HG03175 (cell line): Measurements from ENCODE around the gene PRXL2B.
"Not testable (repeated sequence)": the region's sequence is repeated elsewhere in the genome, so short reads cannot be mapped to it uniquely, and the experiment has no call there.

Experiments
- ATAC-seq: cut with Tn5 transposase; IDR thresholded peaks from one replicate; pipeline ENCODE4 v1.9.1; 2021; ENCODE audit warnings: mild to moderate bottlenecking, moderate library complexity; ENCODE audit not compliant: unreplicated experiment

The PRXL2B gene

DNA sequence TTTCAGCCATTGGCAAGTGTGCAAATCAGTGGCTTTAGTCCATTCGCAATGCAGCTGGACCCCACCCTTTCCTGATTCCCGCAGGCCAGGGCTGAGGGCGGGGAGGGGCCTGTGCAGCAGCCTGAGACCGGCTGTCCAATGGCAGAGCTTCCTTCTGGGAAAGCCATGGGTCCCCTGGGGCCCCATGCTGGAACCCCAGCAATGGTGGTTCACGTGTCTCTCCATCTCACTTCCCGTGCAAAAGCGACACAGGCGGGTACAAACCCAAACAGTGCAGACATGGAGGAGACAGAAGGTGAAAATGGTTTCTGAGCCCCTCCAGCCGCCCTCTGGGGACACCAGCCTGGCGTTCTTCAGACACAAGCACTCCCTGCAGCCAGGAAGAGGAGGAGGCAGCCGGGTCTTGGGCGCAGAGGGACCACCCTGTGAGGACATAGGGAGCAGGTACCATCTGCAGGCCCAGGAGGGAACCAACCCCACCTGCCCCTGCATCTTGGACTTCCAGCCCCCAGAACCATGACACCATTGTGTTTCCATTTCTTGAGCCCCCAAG, 36.2 kb upstream of the PRXL2B start:
- ATAC-seq = not testable (repeated sequence)

DNA sequence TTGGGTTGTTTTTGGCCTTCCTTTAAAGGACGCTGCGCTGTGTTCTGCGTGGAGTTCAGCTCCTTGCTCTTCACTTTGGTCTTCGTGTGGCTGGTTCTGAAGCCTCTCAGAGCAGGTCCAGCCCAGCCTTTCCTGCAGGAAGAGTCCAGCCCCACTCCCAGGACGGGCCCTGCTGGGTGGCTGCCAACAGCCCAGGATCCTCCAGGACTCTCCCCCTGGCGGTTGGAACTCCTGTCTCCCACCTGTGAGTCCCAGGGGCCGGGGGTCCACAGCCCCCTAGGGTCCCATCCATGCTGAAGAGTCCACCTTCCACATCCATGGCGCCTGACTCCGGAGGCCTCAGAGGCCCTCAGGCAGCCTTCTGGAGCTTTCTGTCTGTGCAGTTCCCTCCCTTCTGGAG, 35.0 kb upstream of the PRXL2B start:
- ATAC-seq = not testable (repeated sequence)

DNA sequence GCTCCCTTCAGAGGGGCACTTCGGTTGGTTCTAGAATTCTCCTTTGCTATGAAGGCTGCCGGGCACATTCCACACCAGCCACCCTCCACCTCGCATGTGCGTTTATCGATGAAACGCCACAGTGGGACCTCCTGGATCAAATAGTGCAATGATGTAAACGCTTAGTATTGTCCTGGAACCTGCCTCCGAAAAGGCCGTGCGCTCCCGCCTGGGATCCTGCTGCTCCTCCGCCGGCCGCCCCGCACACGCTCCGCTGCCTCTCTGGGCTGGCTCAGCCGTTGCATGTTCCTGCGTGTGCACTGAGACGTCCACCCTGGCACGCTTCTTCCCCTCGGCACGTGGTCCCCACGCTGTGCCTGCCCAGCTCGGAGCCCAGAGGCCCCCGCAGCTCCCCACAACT, 34.4 kb upstream of the PRXL2B start:
- no peak for ATAC-seq

DNA sequence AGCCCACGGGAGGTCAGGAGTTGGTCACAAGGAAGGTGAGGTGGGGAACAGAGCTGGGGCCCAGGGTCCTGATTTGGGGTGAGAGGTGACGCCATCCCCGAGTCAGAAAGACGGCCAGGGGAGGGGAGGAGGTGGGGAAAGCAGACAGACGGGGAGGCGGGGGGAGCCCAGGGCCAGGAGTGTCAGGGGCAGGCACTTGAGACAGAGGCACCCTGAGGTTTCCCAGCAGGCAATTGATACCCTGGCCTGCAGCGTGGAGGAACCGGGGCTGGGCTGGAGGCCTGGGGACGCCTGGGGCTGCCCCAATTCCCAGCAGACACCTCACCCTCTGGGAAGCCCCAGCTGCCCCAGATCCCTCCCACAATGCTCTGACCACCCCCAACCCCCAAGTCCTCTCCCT, 33.5 kb upstream of the PRXL2B start:
- not testable (repeated sequence) for ATAC-seq

DNA sequence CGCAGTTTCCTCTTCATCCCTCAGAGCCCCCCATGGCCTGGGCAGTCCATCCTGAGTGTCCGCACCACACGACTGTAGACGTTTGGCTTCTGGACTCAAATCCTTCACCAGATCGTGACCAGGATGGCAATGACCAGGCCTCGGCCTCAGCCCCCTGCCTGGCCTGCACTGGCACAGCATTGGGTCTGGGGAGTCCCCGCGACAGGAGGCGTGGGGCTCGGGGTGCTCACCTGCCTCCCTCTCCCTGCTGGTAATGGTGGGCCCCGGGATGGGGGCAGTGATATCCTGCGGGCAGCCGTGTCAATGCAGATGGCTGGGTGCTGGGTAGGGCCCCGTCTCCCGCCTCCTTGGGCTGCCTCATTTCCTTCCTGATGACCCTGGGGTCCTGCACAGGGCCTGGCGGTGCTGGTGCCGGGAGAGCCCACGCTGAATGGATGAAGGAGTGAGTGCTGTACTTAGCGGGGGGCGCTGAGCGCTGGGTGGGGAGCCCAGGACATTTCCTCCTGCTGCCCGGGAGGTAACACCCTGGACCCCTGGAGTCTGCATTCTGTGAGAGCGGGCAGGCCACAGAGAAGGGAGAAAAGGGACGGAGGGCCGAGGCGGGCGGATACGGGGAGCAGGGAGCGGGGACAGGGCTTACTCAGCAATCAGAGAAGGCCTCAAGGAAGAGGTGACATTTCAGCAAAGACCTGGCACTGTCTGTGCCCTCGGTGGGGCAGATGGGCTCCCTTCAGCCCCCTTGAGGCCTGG, 32.5 kb upstream of the PRXL2B start:
- no peak for ATAC-seq

DNA sequence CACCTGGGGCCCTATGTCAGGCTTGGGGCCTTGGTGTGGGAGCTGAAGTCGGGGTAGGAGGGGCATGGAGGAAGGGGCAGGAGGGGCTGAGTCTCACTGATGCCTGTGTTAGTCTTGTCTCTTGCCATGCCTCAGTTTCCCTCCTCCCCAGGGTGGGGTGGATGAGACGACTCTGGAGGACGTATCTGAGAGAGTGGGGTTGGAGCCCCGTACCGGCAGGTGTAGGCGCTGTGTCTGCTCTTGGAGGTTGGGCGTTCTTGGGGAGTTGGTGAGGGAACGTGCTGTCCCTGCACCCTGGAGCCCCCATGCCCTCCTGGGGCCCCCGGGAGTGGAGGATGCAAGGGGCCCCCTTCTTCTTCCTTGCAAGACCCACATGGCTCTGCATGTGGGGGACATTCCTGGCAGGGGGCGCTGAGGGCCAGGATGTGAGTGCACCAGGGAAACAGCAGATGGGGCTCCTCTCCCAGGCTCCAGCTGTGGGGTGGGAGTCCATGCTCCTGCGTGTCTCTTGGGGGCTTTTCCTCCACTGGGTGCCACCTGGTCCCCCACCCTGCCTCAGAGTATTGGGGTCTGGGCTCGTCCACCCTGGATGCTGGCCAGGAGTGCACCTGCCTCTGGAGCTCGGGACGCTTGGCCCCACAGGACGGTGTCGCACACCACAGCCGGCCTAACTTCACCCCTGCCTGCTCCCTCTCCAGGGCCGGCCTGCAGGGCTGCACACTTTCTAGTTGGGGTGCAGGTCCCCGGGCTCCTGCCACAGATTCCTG, 31.8 kb upstream of the PRXL2B start:
- no peak for ATAC-seq

DNA sequence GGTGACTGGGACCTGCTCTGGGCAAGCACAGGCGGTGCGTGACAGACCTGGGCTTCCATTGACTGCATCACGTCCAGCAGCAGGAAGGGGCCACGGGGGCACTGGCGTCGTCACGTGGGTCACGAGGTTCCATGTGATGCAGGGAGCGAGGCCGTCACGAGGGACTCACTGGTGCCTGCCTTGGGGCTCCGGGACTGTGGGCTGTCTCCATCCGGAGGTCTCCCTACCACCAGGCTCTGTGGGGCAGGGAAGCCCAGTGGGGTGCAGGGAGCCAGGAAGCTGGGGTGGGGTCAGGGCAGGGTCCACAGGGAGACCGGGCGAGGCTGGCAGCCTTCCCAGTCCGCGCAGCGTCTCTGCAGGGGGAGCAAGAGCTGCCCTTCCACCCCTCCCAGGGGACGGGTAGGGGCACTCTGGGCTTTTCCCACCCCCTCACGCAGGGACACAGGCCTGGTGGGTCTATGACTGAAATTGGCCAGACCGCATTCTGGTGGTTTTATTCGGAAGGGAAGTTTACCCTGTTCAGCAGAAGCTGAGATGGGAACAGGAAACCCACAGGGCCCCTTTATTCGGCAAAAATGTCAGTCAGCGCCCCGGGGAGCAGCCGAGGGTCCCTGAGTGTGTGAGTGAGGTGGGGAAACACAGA, 30.8 kb upstream of the PRXL2B start:
- peak; percentile 37 for ATAC-seq

DNA sequence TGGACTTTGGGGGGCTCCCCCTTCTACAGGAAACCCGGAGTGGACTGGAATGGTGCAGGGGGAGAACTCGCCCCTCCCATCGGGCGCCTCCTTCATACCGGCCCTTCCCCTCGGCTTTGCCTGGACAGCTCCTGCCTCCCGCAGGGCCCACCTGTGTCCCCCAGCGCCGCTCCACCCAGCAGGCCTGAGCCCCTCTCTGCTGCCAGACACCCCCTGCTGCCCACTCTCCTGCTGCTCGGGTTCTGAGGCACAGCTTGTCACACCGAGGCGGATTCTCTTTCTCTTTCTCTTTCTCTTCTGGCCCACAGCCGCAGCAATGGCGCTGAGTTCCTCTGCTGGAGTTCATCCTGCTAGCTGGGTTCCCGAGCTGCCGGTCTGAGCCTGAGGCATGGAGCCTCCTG, 30.3 kb upstream of the PRXL2B start, which contains the start of gene TNFRSF14:
Gene TNFRSF14 (plus strand): TSS at position 95 of the 401 bp plus-strand sequence. CDS start 294 bp downstream, at position 389.
- peak; percentile 49 for ATAC-seq

DNA sequence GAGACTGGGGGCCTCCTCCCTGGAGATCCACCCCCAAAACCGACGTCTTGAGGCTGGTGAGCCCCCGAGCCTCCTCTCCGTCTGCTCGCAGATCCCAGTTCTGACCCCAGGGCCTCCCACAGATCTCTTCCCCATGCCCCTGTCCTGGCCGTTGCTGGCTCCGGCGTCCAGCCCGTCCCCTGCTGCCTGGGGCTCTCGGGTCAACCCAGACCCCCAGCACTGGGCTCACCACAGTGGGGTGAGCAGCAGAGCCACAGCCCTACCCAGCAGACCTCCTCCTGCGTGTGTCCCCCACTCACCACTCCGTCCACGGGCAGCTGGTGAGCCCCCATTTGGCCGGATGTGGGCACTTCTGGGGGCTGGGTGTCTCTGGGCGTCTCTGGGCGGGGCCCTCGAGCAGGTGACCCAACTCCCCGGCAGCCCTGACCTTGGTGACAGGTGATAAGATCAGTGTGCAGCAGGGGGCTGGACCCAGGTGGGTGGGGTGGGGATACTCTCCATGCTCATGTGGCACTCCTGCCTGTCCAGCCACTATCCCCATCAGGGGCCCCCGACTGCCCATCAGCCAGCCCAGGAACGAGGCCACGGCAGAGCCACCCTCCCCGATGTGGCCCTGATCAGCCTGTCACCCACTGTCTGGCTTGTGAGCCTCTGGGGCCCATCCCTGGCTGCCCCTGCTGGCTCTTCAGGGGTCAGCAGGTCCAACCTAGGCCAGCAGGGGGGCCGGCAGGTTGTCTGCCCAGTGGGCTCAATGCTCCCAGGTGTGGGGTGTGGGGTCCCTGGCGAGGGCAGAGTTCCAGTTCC, 29.7 kb upstream of the PRXL2B start:
- peak; percentile 20 for ATAC-seq

DNA sequence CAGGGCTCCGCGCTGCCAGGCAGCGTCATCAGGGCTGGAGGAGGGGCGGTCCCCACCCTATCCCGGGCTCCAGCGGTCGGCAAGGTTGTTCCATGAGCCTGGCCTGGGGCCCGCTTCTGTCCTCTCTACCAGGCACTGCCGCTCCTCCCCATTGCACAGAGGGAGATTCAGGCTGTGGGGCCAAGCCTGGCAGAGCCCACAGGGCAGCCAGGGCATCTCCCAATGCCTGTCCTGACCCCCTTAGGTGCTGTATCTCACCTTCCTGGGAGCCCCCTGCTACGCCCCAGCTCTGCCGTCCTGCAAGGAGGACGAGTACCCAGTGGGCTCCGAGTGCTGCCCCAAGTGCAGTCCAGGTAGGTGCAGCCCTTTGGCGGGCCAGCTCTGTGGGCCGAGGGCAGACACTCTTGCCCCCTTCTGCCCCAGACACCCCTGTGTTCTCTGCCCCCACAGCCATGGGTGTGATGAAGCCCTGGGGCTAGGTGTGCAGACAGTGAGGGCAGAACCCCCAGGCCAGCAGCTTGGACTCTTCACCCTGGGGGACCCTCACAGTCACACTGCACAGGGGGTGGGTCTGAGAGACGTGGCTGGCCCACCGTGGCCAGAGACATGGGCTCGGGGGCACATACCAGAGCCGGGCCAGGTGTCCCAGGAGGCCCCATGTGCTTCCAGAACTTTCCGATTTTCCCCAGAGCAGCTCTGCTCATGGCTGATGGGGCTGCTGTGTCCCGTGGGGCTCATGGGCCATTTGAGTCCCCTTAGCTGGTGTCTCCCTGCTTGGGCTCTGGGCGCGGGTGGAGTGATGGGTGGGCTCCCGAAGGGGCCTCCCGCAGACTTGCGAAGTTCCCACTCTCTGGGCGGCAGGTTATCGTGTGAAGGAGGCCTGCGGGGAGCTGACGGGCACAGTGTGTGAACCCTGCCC, 28.8 kb upstream of the PRXL2B start:
- ATAC-seq = no peak

DNA sequence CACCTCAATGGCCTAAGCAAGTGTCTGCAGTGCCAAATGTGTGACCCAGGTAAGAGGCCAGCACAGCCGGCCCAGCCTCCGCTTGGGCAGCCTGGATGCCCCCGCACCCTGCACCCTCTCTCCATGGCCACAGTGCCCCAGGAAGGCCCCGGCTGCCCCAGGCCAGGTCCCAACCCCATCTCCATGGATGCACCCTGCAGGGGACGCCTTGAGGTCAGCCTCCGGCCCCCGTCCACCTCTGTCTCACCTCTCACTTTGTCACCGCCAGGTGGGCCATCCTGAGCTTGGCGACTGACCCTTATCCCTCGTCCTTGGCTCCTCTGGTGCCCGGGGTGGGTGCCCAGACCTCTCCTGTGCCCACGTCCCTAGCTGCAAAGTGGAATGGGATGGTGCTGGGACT, 28.2 kb upstream of the PRXL2B start:
- ATAC-seq = no peak

DNA sequence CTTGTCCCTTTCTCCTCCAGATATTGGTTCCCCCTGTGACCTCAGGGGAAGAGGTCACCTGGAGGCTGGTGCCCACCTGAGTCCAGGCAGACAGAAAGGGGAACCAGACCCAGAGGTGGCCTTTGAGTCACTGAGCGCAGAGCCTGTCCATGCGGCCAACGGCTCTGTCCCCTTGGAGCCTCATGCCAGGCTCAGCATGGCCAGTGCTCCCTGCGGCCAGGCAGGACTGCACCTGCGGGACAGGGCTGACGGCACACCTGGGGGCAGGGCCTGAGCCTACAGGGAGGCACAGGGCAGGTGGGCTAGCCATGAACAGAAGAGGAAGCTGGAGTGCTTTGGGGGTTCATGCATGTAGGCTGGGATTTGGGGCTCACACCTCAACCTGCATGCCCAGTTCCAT, 27.7 kb upstream of the PRXL2B start:
- no peak for ATAC-seq

DNA sequence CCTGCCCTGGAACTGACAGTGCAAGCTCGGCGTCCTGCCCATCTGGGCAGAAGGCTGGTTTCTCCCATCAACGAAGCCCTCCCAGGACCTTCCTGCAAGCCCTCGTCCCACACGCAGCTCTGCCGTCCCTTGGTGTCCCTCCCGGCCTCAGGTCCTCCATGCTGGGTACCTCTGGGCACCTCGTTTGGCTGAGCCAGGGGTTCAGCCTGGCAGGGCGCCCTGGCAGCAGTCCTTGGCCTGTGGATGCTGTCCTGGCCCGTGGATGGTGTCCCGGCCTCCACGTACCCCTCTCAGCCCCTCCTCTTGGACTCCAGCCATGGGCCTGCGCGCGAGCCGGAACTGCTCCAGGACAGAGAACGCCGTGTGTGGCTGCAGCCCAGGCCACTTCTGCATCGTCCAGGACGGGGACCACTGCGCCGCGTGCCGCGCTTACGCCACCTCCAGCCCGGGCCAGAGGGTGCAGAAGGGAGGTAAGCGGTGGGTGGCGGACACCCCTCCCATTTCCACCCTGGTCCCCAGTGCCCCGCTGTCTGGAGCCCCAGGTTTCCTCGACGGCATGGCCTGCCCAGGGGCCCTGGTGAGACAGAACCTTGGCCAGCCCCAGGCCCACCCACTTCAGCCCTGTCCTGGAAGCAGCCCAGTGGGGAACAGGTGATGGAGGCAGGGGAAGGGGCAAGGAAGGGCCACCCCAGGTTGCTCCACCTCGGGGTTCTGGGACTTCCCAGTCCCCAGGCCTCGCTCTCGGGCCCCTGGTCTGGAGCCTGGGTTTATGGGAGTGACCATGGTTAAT, 26.9 kb upstream of the PRXL2B start:
- ATAC-seq = no peak

DNA sequence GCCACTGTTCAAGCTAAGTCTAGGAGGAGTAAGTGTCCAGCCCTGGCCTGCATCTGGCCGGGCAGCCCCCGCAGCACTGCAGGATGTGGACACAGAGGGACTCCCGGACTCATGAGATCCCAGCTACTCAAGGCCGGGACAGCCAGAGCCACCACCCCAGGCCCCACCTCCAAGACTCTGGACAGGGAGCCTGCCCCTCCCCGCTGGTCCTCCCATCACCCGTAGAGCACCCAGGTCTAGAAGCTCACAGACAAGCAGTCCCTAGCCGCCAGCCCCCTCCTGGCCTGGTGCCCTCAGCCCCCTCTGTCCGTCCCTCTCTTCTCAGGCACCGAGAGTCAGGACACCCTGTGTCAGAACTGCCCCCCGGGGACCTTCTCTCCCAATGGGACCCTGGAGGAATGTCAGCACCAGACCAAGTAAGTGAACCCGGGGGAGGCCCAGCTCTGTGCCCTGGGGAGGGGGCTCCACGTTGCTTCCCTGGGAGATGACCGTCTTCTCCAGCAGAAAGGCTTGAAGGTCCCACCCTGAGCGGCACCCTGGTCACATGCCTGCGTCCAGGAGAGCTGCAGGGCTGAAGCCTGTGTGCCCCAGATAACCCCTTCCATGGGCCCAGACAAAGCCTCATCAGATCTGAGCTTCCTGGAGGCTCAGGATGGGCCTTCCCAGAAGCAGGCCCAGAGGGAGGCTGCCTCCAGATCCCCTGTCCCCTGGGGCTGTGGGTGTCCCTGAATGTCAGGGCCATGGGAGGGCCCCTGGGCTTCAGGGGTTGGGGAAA, 26.1 kb upstream of the PRXL2B start:
- no peak for ATAC-seq

DNA sequence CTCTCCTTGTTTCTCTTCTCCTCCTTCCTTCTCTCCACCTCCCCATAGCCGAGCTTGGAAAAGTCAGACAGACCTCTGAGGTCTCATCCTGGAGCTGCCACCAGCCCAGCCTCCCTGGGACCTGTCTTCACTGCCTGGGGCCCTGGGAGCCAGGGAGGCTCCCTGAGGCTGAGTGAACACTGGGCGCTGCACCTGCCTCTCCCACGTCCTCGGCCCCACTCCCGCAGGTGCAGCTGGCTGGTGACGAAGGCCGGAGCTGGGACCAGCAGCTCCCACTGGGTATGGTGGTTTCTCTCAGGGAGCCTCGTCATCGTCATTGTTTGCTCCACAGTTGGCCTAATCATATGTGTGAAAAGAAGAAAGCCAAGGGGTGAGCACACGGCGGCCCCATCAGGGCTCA, 25.1 kb upstream of the PRXL2B start:
- ATAC-seq = no peak

DNA sequence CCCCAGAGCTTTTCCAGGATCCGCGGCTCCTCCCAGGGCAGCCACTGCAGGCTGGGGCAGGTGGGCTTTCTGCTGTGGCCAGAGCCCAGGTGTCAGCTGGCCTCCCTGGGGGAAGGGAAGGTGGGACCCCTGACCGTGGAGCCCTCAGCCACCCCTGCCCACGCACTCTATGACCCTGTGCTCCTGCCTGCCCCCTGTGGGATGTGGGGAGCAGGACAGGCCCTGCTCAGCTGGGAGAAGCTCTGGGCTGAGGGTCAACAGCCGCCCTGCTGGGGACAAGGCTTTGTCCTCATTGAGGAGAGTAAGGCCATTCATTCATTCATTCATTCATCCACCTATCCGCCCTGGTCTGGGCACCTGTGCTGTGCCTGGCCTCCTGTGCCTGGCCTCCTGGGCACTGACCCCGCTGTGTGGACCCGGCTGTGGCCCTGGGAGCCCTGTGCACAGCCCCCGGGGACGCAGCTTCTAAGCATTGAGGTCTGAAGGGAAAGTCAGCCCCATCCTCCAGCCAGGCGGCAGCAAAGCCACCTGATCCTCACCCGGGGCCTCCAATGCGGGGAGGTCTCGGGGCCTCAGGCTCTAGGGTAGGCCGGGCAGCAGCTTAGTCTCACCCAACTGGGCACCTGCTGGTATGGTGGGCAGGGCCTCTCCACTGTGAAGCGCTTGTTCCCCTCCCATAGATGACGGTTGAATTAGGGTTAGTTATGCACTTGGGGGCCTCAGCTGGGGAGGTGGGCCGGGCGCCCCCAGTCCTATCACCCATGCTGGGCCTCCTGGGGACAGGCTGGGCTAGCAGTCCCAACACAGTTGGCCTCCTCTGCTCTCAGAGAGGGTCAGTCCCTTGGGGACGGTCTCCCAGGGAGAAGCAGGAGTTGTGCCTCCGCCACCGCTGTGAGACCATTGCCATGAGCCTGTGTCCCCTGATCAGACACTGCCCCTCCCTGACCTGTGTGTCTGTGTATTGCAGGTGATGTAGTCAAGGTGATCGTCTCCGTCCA, 24.4 kb upstream of the PRXL2B start:
- no peak for ATAC-seq

DNA sequence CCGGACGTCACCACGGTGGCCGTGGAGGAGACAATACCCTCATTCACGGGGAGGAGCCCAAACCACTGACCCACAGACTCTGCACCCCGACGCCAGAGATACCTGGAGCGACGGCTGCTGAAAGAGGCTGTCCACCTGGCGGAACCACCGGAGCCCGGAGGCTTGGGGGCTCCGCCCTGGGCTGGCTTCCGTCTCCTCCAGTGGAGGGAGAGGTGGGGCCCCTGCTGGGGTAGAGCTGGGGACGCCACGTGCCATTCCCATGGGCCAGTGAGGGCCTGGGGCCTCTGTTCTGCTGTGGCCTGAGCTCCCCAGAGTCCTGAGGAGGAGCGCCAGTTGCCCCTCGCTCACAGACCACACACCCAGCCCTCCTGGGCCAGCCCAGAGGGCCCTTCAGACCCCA, 23.4 kb upstream of the PRXL2B start:
- ATAC-seq = no peak
